Peyer's patch (tissue), 4 donors: ENCODE results near the gene SPOCK2.

Experiments used
- POLR2A ChIP-seq, 2 donors: fragments of 450-650 bp; IDR thresholded peaks; one replicate each; pipeline ENCODE4 v1.5.1; 2017; ENCODE audit warnings: antibody characterized with exemption in 2 of 2, mild to moderate bottlenecking in 2 of 2, moderate library complexity in 2 of 2
- TF ChIP-seq, protein P1 (sequence below), 6 experiments: fragments of 450-650 bp in 4 of 6; fragments of 200-600 bp in 2 of 6; sonication (generic) in 1 of 6; IDR thresholded peaks; one replicate each; pipeline ENCODE4 v1.5.1; 2017 to 2019; ENCODE audit warnings: antibody characterized with exemption in 6 of 6, mild to moderate bottlenecking in 3 of 6, moderate library complexity in 1 of 6

GRCh38 chr10:72109636-72110157 is 21.3 kb upstream of the SPOCK2 start:
- TF ChIP-seq, protein P1, sequence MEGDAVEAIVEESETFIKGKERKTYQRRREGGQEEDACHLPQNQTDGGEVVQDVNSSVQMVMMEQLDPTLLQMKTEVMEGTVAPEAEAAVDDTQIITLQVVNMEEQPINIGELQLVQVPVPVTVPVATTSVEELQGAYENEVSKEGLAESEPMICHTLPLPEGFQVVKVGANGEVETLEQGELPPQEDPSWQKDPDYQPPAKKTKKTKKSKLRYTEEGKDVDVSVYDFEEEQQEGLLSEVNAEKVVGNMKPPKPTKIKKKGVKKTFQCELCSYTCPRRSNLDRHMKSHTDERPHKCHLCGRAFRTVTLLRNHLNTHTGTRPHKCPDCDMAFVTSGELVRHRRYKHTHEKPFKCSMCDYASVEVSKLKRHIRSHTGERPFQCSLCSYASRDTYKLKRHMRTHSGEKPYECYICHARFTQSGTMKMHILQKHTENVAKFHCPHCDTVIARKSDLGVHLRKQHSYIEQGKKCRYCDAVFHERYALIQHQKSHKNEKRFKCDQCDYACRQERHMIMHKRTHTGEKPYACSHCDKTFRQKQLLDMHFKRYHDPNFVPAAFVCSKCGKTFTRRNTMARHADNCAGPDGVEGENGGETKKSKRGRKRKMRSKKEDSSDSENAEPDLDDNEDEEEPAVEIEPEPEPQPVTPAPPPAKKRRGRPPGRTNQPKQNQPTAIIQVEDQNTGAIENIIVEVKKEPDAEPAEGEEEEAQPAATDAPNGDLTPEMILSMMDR (IDR thresholded peaks at IDR 0.05) = no peak
- no peak for TF ChIP-seq POLR2A (IDR thresholded peaks at IDR 0.05)
